GM11168 (cell line): ENCODE results near the gene PKDREJ.

Source experiments
- in situ Hi-C: fragments of 300-500 bp; cut with MboI; formaldehyde crosslinking; loops from one replicate; pipeline ENCODE4 v1.12.0; 2022; ENCODE audit warnings: low sequenced_read_pairs; ENCODE audit not compliant: unreplicated experiment

PKDREJ gene

GRCh38 chr22:46290121-46290842 lies 27.1 kb upstream of the PKDREJ start:
- in situ Hi-C loops: no loop called here

- in situ Hi-C loops: no loop called here
Observed at GRCh38 chr22:46289244-46289891, 26.2 kb upstream of the PKDREJ start.

GRCh38 chr22:46288846-46289243 lies 25.7 kb upstream of the PKDREJ start:
- in situ Hi-C loops: no loop called here

GRCh38 chr22:46287873-46288751 lies 25.0 kb upstream of the PKDREJ start:
- in situ Hi-C loops: no loop called here

- in situ Hi-C loops: no loop called here
Observed at GRCh38 chr22:46286941-46287872, 24.1 kb upstream of the PKDREJ start.

GRCh38 chr22:46286006-46286405 lies 22.9 kb upstream of the PKDREJ start:
- in situ Hi-C loops: no loop called here

- in situ Hi-C loops: no loop called here
Observed at GRCh38 chr22:46281866-46282678, 18.9 kb upstream of the PKDREJ start.

- in situ Hi-C loops: no loop called here
Observed at GRCh38 chr22:46280999-46281623, 18.0 kb upstream of the PKDREJ start.

- in situ Hi-C loops: no loop called here
Observed at GRCh38 chr22:46280063-46280817, 17.1 kb upstream of the PKDREJ start.

- in situ Hi-C loops: no loop called here
Observed at GRCh38 chr22:46278656-46279645, 15.8 kb upstream of the PKDREJ start.

GRCh38 chr22:46276563-46276962 lies 13.4 kb upstream of the PKDREJ start:
- in situ Hi-C loops: no loop called here

- in situ Hi-C loops: no loop called here
Observed at GRCh38 chr22:46275455-46276122, 12.4 kb upstream of the PKDREJ start.

- in situ Hi-C loops: no loop called here
Observed at GRCh38 chr22:46274381-46274780, 11.2 kb upstream of the PKDREJ start.

GRCh38 chr22:46273432-46274148 lies 10.4 kb upstream of the PKDREJ start:
- in situ Hi-C loops: no loop called here

GRCh38 chr22:46272762-46273431 lies 9.8 kb upstream of the PKDREJ start:
- in situ Hi-C loops: no loop called here
